GM23338 (cell line): ENCODE results near the gene MLLT11. TPM values are rescaled to one million over a fixed set of nuclear protein-coding genes. Genes with fewer than 3 reads are reported as not detected.

Experiments used
- ATAC-seq: fragments of 200-7000 bp; cut with Tn5 transposase; 3 replicates; pipeline ENCODE4 v1.9.1; 2020
- DNase-seq: peaks from one replicate; pipeline ENCODE4 v3.0.0-alpha.2; 2015; ENCODE audit warnings: low spot score
- H2AFZ ChIP-seq: fragments of 200-600 bp; sonication (generic); 2 replicates; pipeline ENCODE4 v1.8.0; 2016; ENCODE audit warnings: antibody characterized with exemption, mild to moderate bottlenecking, moderate library complexity
- H3F3A ChIP-seq: fragments of 200-600 bp; sonication (generic); replicated peaks from 2 replicates; pipeline ENCODE4 v1.8.0; 2017; ENCODE audit warnings: antibody characterized with exemption, mixed run types, low read depth
- H3K27ac ChIP-seq: fragments of 200-600 bp; sonication (generic); 2 replicates; pipeline ENCODE4 v1.6.1; 2016; ENCODE audit warnings: low read depth
- H3K27me3 ChIP-seq: fragments of 200-600 bp; sonication (generic); 2 replicates; pipeline ENCODE4 v1.8.0; 2016; ENCODE audit warnings: mild to moderate bottlenecking, mixed run types, moderate library complexity; ENCODE audit not compliant: insufficient read depth
- H3K36me3 ChIP-seq: fragments of 200-600 bp; sonication (generic); 2 replicates; pipeline ENCODE4 v1.8.0; 2016; ENCODE audit warnings: mild to moderate bottlenecking; ENCODE audit not compliant: insufficient read depth
- H3K4me1 ChIP-seq: fragments of 200-600 bp; sonication (generic); 2 replicates; pipeline ENCODE4 v1.8.0; 2016; ENCODE audit warnings: mild to moderate bottlenecking, moderate library complexity; ENCODE audit not compliant: insufficient read depth
- H3K4me2 ChIP-seq: fragments of 200-600 bp; sonication (generic); 2 replicates; pipeline ENCODE4 v1.7.1; 2017; ENCODE audit warnings: mixed run types
- H3K4me3 ChIP-seq: fragments of 200-600 bp; sonication (generic); 2 replicates; pipeline ENCODE4 v1.6.1; 2016; ENCODE audit warnings: mixed run types
- H3K79me2 ChIP-seq: fragments of 200-600 bp; sonication (generic); replicated peaks from 2 replicates; pipeline ENCODE4 v1.8.0; 2017; ENCODE audit warnings: mild to moderate bottlenecking; ENCODE audit not compliant: insufficient read depth
- H3K9me2 ChIP-seq: fragments of 200-600 bp; sonication (generic); 2 replicates; pipeline ENCODE4 v1.8.0; 2017; ENCODE audit not compliant: insufficient read depth
- H4K20me1 ChIP-seq: fragments of 200-600 bp; sonication (generic); replicated peaks from 2 replicates; pipeline ENCODE4 v1.8.0; 2017; ENCODE audit warnings: mild to moderate bottlenecking; ENCODE audit not compliant: insufficient read depth
- H3K27ac Mint-ChIP-seq: 2 replicates; pipeline ENCODE4 v1.8.0; 2020; ENCODE audit warnings: inconsistent platforms, mild to moderate bottlenecking, moderate library complexity, mixed read lengths
- H3K27me3 Mint-ChIP-seq: 3 replicates; pipeline ENCODE4 v1.8.0; 2022; ENCODE audit warnings: low read depth, mild to moderate bottlenecking, moderate library complexity, mixed read lengths, inconsistent platforms; ENCODE audit not compliant: insufficient read depth, poor library complexity
- H3K36me3 Mint-ChIP-seq: 3 replicates; pipeline ENCODE4 v1.8.0; 2021; ENCODE audit warnings: low read depth, mild to moderate bottlenecking, inconsistent platforms, moderate library complexity, mixed read lengths
- H3K4me1 Mint-ChIP-seq: 3 replicates; pipeline ENCODE4 v1.8.0; 2020; ENCODE audit warnings: mild to moderate bottlenecking, inconsistent platforms, mixed read lengths
- H3K4me3 Mint-ChIP-seq: 3 replicates; pipeline ENCODE4 v1.8.0; 2021; ENCODE audit warnings: moderate library complexity, mild to moderate bottlenecking, inconsistent platforms, mixed read lengths
- H3K9me3 Mint-ChIP-seq: 3 replicates; pipeline ENCODE4 v1.8.0; 2020; ENCODE audit warnings: moderate library complexity, mild to moderate bottlenecking, inconsistent platforms, mixed read lengths
- EZH2phosphoT487 ChIP-seq: fragments of 200-600 bp; sonication (generic); IDR thresholded peaks from one replicate; pipeline ENCODE4 v1.8.1; 2018; ENCODE audit warnings: antibody characterized with exemption; ENCODE audit not compliant: unreplicated experiment
- NANOG ChIP-seq: IDR thresholded peaks from 2 replicates; pipeline ENCODE4 v1.6.1; 2016; ENCODE audit warnings: antibody characterized with exemption, borderline replicate concordance
- ZNF331 ChIP-seq: fragments of 250-450 bp; sonication (Bioruptor Pico); IDR thresholded peaks from 2 replicates; pipeline ENCODE4 v1.5.0; 2020; ENCODE audit warnings: low read depth, mild to moderate bottlenecking, moderate library complexity
- polyA plus RNA-seq: library from polyadenylated mRNA; unstranded; fragments of >200 nt; fragmentation: Nextera tagmentation; extraction: Ambion mirVana; gene quantifications from 2 replicates; pipeline ENCODE4 v1.2.1, GENCODE V29; 2016
- small RNA-seq: library from RNA; depleted of rRNA; stranded (forward); fragments of <200 nt; gene quantifications from one replicate; pipeline ENCODE3, GENCODE V24; 2014; ENCODE audit warnings: low replicate concordance
- total RNA-seq: library from RNA; depleted of rRNA; stranded (reverse); fragments of >200 nt; shearing (Covaris generic); gene quantifications from 2 replicates; pipeline ENCODE4 v1.2.3, GENCODE V29; 2014; rRNA removed

The MLLT11 gene
- total and polyA plus RNA-seq, 2 experiments from 2014 or later, result 10.6 to 22.6 TPM

DNA sequence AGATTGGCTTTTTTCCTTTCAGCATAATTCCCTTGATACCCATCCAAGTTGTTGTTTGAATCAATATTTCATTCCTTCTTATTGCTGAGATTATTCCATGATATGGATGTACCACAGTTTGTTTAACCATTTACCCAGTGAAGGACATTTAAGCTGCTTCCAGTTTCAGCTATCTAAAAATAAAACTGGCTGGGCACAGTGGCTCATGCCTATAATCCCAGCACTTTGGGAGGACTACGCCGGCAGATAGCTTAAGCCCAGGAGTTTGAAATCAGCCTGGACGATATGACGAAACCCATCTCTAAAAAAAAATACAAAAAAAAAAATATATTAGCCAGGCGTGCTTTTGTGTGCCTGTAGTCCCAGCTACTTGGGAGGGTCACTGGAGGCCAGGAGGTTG is 53.7 kb downstream of the MLLT11 start:
- Histone ChIP-seq H3K27me3 (no peaks in the 10 kb centered on the region), H3K4me1 (no peaks in the 10 kb centered on the region), H3K36me3 (no peaks in the 10 kb centered on the region), H3K9me2 (no peaks in the 10 kb centered on the region), H3K79me2 (no peaks in the 10 kb centered on the region), H3K27ac (no peak overlapping the region), H4K20me1 (no peaks in the 10 kb centered on the region), H2AFZ (no peak overlapping the region), H3K4me3 (no peak overlapping the region), H3F3A (0 out of 2 replicates have a peak, but pooled peaks cover under 1% of the 10 kb centered on the region), H3K4me2 (no peak overlapping the region)
- no peak for DNase-seq
- H3K27me3 Mint-ChIP-seq, result peaks cover 3% of the 10 kb centered on the region
- no peaks in the 10 kb centered on the region; the same call in 2 of the 3 replicates for H3K9me3 Mint-ChIP-seq
- no peak for ATAC-seq
- no peaks in the 10 kb centered on the region for H3K36me3 Mint-ChIP-seq
- H3K27ac Mint-ChIP-seq, result no peak overlapping the region
- H3K4me3 Mint-ChIP-seq, result no peak overlapping the region
- no peaks in the 10 kb centered on the region for H3K4me1 Mint-ChIP-seq
- TF ChIP-seq ZNF331 (CRISPR knock-in tag) (no peak), NANOG (no peak), EZH2phosphoT487 (no peak)

Small RNA genes within 50 kb of the gene (small RNA-seq; reads per million reads assigned to genes)
- gene RNU6-884P, result not detected

Other genes with a start within 250 kb of the MLLT11 start
- 30.3 and 31.9 TPM in 2 replicates for gene ARNT, start 183.8 kb upstream of the MLLT11 start, total RNA-seq
- 10.5 and 11.4 TPM in 2 replicates for gene ARNT, start 183.8 kb upstream of the MLLT11 start, polyA plus RNA-seq
- gene CTXND2, start 173.3 kb upstream of the MLLT11 start, total RNA-seq, result not detected in 2 replicates
- gene CTXND2, start 173.3 kb upstream of the MLLT11 start, polyA plus RNA-seq, result not detected in 2 replicates
- 33.0 and 47.4 TPM in 2 replicates for gene SETDB1, start 134.0 kb upstream of the MLLT11 start, total RNA-seq
- gene SETDB1, start 134.0 kb upstream of the MLLT11 start, polyA plus RNA-seq, result 15.1 and 16.9 TPM in 2 replicates
- gene CERS2, start 85.6 kb upstream of the MLLT11 start, total RNA-seq, result 120 and 122 TPM in 2 replicates
- 75.1 and 83.3 TPM in 2 replicates for gene CERS2, start 85.6 kb upstream of the MLLT11 start, polyA plus RNA-seq
- gene ANXA9, start 78.1 kb upstream of the MLLT11 start, total RNA-seq, result 1.7 and 2.2 TPM in 2 replicates
- 1.0 and 1.4 TPM in 2 replicates for gene ANXA9, start 78.1 kb upstream of the MLLT11 start, polyA plus RNA-seq
- gene MINDY1, start 53.5 kb upstream of the MLLT11 start, total RNA-seq, result 9.7 and 10.3 TPM in 2 replicates
- gene MINDY1, start 53.5 kb upstream of the MLLT11 start, polyA plus RNA-seq, result 4.2 and 4.5 TPM in 2 replicates
- 23.7 and 33.2 TPM in 2 replicates for gene PRUNE1, start 51.9 kb upstream of the MLLT11 start, total RNA-seq
- 14.7 and 16.7 TPM in 2 replicates for gene PRUNE1, start 51.9 kb upstream of the MLLT11 start, polyA plus RNA-seq
- gene BNIPL, start 23.8 kb upstream of the MLLT11 start, total RNA-seq, result 1.2 and 2.4 TPM in 2 replicates
- 0.59 and 0.91 TPM in 2 replicates for gene BNIPL, start 23.8 kb upstream of the MLLT11 start, polyA plus RNA-seq
- 1.6 and 3.9 TPM in 2 replicates for gene C1orf56, start 12.6 kb upstream of the MLLT11 start, total RNA-seq
- gene C1orf56, start 12.6 kb upstream of the MLLT11 start, polyA plus RNA-seq, result 26.3 and 27.8 TPM in 2 replicates
- gene CDC42SE1, start 775 bp upstream of the MLLT11 start, total RNA-seq, result 44.9 and 49.1 TPM in 2 replicates
- 18.3 and 18.4 TPM in 2 replicates for gene CDC42SE1, start 775 bp upstream of the MLLT11 start, polyA plus RNA-seq
- 2.6 and 2.8 TPM in 2 replicates for gene GABPB2, start 10.4 kb downstream of the MLLT11 start, total RNA-seq
- gene GABPB2, start 10.4 kb downstream of the MLLT11 start, polyA plus RNA-seq, result 0.82 and 1.1 TPM in 2 replicates
- 12.3 and 24.4 TPM in 2 replicates for gene SEMA6C, start 86.2 kb downstream of the MLLT11 start, total RNA-seq
- 6.2 and 8.5 TPM in 2 replicates for gene SEMA6C, start 86.2 kb downstream of the MLLT11 start, polyA plus RNA-seq
- gene TNFAIP8L2, start 96.3 kb downstream of the MLLT11 start, total RNA-seq, result not detected in 2 replicates
- gene TNFAIP8L2, start 96.3 kb downstream of the MLLT11 start, polyA plus RNA-seq, result 0.40 and 0.49 TPM in 2 replicates
- gene LYSMD1, start 105.5 kb downstream of the MLLT11 start, total RNA-seq, result 5.7 and 6.4 TPM in 2 replicates
- 3.6 and 4.0 TPM in 2 replicates for gene LYSMD1, start 105.5 kb downstream of the MLLT11 start, polyA plus RNA-seq
- gene SCNM1, start 105.7 kb downstream of the MLLT11 start, total RNA-seq, result 26.3 and 27.1 TPM in 2 replicates
- 88.9 and 92.3 TPM in 2 replicates for gene SCNM1, start 105.7 kb downstream of the MLLT11 start, polyA plus RNA-seq
- 1.3 TPM in 1 of 2 replicates, not detected in the other for gene TMOD4, start 115.6 kb downstream of the MLLT11 start, total RNA-seq
- not detected in 2 replicates for gene TMOD4, start 115.6 kb downstream of the MLLT11 start, polyA plus RNA-seq
- 60.2 and 64.0 TPM in 2 replicates for gene VPS72, start 129.8 kb downstream of the MLLT11 start, total RNA-seq
- 90.3 and 95.3 TPM in 2 replicates for gene VPS72, start 129.8 kb downstream of the MLLT11 start, polyA plus RNA-seq
- 61.4 and 63.3 TPM in 2 replicates for gene PIP5K1A, start 138.2 kb downstream of the MLLT11 start, total RNA-seq
- 23.2 and 31.4 TPM in 2 replicates for gene PIP5K1A, start 138.2 kb downstream of the MLLT11 start, polyA plus RNA-seq
- 165 and 171 TPM in 2 replicates for gene PSMD4, start 194.3 kb downstream of the MLLT11 start, total RNA-seq
- 235 and 263 TPM in 2 replicates for gene PSMD4, start 194.3 kb downstream of the MLLT11 start, polyA plus RNA-seq
- 63.1 and 63.9 TPM in 2 replicates for gene ZNF687, start 221.9 kb downstream of the MLLT11 start, total RNA-seq
- 7.7 and 8.2 TPM in 2 replicates for gene ZNF687, start 221.9 kb downstream of the MLLT11 start, polyA plus RNA-seq